ENCODE measurements around the gene SAMD9.
"Not testable (repeated sequence)": the region's sequence is repeated elsewhere in the genome, so short reads cannot be mapped to it uniquely, and the experiment has no call there.

SAMD9 gene

DNA sequence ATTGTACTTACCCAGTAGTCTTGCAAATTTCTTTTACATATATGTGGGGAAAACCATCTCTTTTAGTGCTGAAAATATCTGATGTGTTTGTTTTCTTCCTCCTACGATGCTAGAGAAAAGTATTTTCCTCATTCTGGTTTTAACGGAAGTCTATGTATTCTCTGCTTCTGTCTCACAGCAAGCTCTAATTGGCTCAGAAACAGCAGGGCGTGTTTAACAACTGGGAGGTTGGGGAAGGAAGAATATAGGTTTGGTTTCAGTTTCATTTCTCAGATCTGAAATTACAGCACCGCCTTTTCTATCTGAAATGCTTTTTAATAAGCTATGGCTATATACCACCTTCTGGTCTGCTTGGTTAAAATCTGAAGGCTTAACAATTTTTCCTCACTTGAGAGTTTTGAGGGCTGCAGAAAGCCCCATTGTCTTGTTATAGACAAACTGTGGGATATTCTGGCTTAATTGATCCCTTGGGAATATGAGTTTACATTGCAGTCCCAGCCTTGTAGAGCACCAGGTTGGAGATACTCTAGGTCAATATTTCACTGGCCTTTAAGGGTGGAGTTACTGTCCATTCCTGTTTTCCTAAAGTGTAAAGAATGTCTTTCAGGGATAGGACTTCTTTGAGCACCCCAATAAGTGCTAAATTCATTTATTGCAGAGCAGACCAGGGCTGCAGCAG lies at the start of gene SAMD9:
Gene SAMD9, minus strand, starts transcription at position 128 of the 679 bp plus-strand sequence. CDS start 11,882 bp downstream, outside the sequence.
- peak; percentile 89 for DNase-seq (ENCODE audit: low spot score)

DNA sequence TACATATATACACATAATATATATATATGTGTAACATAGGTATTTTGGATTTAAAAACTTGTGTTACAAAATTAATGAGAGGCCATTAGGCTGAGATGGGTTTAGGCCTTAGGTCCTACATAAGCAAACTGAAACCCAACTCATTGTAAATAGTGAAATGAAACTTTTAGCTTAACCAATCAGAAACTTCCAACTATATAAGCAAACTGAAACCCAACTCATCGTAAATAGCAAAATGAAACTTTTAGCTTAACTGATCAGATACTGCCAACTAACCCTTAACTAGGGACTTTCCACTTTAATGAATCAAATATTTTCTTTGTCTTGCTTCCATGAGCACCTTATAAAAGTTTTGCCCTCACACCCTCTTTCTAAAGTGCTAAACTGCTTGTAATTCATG lies 47.7 kb upstream of the SAMD9 start:
- no peak for DNase-seq (ENCODE audit: low spot score)

DNA sequence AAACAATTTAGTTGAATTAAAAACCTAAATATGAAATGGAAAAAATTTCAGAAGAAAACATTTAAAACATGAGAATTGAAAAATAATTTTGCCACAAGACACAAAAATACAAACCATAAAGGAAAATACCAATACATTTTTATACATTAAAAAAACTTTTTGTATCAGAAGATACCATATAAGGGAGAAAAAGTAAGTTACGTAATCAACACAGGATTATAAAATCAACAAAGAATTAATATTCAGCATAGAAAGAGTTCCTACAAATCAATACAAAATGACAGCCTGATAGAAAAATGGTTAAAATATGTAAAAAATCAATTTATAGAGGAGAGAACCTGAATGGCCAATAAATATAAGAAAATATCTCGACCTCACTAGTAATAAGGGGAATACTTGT lies 47.0 kb upstream of the SAMD9 start:
- no peak for DNase-seq (ENCODE audit: low spot score)

DNA sequence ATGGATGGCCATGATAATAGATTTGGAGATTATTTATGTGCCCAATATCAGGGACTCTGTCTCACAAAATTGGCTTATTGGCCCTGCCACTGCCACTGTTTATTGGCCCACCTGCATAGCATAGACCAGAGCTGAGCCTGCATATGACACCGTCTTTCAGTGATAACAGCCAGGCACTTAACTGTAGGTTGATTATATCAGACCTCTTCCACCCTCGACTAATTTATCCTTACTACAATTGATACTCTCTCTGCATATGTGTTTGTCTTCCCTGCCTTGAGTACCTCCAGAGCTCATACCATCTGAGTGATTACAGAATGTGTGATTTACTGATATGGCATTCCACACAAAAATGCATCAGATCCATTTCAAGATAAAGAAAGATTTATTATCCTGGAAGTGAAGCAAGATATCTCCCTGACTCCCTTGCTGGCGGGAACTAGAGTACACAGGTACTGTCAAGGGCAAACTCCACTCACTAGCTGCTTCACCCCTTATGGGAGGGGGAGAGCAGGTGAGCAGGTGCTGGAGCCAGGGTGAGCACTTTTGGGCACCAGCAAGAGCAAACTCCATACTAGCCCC lies 43.5 kb upstream of the SAMD9 start:
- no peak for DNase-seq (ENCODE audit: low spot score)

DNA sequence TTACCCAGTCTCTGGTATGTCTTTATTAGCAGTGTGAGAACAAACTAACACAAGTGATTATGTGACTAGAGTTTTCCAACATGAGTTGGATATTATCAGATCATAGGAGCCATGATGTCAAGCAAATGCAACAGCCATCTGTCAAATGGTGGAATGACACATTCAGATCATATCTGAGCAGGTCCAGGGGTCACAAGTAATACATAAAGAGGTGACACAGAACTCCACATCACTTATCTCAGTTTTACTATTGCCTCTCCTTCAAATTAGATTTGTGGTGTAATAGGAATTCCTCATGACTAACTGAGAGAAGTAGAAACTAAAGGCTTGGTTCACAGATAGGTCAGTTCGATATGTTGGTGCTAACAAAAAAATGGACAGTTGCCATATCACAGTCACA lies 42.6 kb upstream of the SAMD9 start:
- DNase-seq (ENCODE audit: low spot score), result no peak

DNA sequence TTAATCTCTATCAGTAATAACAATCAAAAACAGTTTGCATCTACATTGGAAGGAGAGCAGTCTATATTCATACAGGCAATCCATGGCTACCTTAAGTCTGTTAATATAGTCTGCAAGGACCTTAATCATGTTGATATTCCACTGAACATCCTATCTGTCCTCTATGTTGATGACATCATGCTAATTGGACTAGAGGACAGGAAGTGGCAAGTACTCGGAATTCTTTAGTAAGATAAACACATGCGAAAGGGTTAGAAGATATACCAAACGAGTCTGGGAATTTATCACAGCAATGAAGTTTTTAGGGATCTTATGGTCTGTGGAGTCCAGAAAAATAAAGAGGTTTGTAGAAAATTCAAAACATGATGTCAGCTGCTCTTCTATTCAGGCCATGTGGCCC lies 41.7 kb upstream of the SAMD9 start:
- DNase-seq (ENCODE audit: low spot score), result peak; percentile 12

DNA sequence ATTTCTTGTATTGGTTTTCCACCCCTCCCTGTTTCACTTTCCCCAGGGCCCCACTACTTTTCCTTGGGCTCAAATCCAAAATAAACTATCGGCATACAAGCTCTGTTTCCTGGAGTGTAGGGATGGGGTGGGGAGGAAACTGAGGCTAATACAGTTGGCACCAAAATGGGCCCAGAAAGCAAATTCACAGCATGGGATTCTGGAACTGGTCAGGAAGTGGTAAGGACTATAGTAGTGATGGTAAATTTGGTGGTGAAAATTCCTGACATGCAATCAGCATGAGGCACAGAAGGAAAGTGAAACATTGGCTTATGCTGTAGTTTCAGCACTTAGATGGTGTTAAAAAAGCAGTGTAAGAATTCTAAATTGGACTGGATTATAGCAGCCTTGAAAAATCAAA lies 39.1 kb upstream of the SAMD9 start:
- peak; percentile 46 for DNase-seq (ENCODE audit: low spot score)

DNA sequence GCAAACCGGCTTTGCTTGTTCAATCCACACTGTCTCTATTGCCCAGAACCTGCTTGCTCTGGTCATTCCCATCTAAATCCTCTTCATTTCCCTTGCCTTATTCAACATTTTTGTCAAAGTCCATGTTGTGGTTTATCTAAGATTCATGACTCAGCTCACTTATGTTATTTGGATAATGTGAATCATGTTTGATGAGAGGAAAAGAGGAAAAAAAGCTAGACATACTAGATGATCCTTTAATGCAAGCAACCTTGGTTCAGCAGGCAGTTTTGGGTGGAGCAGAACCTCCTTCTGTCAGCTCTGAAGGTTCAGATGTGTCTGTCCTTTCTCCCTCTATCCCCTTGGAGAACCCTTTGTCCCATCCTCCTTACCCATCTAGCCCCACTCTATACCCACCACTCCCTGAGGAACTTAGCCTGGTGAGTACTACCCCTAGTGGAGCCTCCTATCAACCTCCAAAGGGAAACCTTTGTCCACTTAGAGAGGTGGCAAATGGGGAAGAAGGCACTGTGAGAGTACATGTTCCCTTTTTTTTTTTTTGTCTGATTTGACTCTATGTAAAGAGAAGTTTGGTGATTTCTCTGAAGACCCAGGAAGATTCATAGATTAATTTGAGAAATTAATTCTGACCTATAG lies 32.5 kb upstream of the SAMD9 start:
- peak; percentile 7 for DNase-seq (ENCODE audit: low spot score)

DNA sequence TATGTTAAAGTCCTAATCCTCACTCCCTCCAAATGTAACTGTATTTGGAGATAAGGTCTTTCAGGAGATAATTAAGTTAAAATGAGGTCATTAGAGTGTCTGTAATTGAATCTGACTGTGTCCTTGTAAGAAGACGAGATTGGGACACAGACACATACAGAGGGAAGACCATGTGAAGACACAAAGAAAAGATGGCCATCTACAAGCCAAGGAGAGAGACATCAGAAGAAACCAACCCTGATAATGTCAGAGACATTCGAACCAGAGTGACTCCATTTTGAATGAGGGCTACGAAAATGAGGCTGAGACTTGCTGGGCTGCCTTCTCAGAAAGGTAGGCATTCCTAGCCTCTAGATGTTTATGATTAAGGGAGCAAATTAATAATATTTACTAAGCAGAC lies 30.9 kb upstream of the SAMD9 start:
- no peak for DNase-seq (ENCODE audit: low spot score)

DNA sequence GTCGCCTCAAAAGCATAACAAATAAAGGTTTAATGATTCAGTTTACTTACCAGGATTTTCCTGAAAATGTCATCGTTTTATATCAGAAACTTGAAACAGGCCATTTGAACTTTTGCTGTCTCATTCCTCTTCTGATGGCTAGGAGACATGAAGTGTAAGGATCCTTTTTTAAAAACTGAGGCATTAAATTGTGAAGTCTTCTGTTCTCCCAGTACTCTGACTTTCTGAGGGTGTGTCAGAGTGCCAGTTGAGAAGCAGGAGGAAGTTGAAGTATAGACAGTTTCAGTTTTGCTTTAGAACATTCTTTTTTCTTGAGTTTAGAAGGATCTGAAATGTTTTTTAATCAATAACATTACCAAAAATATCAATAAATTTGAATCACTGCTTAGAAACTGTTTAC lies 30.4 kb upstream of the SAMD9 start, which contains the start of gene SAMD9L:
Gene SAMD9L, minus strand, starts transcription at position 242 of the 400 bp plus-strand sequence. CDS start 12,414 bp downstream, outside the sequence.
- peak; percentile 26 for DNase-seq (ENCODE audit: low spot score)

DNA sequence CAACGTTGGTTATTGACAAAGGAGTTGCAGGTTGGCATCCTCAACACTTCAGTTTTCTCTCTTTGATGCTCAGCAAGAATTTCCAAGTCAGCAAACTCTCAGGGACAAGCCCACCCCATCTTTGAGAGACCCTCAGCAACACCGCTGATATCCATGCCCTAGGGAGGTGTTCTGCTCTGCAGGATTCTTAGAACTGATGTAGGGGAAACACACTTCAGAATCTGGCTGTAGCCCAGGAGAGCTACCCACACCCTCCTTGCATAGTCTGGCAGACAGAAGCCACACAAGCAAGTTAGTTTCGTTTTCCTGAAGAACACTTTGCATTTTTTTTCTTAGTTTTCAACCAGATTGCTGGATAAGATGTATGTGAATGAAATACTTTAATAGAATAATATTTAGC lies 29.6 kb upstream of the SAMD9 start:
- peak; percentile 65 for DNase-seq (ENCODE audit: low spot score)

DNA sequence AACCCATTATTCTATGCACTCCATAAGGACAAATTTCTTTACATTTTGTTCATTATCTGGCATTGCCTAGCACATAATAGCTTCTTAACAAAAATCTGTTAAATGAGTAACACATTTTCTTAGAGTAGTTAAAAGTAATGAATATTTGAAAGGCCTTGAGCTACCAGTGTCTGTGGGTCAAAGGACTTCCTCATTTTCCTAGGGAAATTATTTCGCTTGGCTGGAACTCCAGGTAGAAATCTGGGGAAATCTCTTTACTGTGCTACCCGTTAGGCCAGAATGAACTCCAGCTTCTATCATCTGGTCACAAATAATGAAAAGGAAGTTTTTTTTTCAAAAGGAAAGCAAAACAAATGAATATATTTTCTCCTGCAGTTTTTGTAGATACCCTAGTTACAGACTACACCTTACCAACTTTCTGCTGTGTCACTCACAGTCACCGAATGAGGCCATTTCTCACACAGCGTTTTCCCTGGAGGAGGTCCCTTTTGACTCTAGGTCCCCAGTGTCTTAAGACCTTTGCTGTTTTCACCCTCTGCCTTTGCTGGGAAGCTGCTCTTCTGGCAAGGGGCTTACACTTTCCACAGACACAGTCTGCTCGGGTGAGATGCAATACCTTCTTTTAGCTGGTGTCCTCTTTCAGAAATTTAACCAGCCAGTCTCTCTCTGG lies 28.8 kb upstream of the SAMD9 start:
- peak; percentile 8 for DNase-seq (ENCODE audit: low spot score)

DNA sequence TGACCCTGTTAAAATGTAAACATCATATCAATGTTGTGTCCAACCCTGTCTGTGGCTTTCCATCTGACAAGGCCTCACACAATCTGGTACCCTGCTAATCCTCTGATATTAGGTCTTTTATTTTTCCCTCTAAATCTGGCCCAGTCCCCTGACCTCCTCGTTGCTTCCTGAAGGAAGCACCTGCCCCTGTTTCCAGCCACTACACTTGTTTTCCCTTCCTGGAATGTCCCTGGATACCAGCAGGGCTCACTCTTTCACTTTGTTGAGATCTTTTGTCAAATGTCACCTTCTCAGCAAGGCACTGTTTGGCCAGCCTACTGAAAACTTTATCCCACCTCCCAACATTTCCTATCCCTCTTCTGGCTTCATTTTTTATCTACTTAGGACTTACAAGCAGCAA lies 28.3 kb upstream of the SAMD9 start:
- no peak for DNase-seq (ENCODE audit: low spot score)

DNA sequence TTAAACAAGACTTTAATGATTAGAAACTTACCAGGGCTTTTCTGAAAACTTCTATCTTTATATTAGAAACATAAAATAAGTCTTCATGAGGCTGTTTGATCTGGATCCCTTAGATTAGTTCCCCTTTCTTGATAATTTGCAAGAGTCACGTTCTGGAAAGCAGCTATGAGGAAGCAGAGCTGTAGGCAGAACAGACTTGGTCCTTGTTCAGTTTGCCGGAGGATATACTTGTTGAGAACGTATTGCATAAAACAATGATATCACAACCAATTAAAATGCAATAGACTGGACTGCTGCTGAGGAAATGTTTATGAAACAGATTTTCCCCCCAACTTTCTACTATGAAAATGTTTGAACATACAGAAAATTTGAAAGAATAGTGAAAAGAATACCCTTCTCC lies 27.6 kb upstream of the SAMD9 start:
- DNase-seq (ENCODE audit: low spot score), result no peak

DNA sequence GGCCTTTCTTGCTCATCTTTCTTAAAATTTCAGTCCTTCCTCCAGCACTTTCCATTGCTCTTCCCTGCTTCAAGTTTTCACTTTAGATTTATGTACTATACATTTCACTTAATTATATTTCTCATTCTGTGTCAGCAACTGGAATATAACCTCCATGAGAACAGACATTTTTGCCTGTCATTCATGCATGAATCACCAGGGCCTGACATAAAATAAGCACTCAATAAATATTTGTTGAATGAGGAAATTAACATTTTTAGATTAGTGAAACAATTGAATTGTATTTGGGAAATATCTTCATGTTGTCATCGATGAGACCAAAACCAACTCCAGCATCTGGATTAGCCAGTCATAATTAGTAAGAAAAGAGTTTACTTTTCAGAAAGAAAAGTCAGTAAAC lies 24.3 kb upstream of the SAMD9 start:
- DNase-seq (ENCODE audit: low spot score), result no peak

DNA sequence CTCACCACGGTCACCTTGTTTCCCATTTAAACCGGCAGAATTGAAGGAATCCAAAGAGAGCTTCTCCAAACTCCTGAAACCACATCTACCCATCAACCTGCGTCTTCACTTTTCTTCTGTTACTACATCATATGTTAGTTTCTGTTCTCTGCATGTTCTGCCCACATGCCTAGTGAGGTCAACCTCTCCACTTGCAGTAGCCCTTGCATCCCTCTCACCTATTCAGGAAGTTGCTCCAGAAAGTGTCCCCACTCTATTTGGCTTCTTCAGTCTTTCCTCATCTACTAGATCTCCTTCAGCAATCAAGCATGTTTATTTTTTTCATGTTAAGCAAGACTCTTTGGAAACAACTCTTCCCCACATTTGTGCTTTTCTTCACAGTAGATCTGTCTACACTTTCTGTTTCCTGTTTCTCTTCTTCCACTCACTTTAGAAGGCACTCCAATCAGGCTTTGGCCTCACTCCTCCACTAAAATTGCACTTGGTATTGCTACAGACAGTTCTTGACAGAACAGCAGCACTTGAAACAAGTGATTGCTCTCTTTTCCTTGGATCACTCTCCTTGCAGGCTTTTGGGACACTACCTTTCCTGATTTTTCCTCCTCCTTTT lies 22.9 kb upstream of the SAMD9 start:
- no peak for DNase-seq (ENCODE audit: low spot score)

DNA sequence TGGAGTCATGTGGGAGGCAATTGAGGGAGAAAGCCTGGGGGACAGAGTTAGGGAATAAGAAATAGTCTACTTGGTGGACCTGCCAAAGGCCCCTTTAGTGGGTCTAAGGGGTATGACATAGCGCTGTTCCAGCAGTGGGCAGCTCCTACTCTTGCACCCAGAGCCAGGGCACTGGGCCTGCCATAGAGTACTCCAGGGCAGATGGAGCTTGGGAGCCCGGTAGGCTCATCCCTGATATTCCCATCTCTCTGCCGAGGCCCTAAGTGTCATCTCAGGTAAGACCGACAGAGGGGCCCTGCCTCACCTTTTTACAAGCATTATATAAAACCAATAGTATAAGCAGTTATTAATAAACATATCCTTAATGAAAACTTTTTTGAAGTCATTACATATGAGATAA lies 20.8 kb upstream of the SAMD9 start:
- DNase-seq (ENCODE audit: low spot score), result no peak

DNA sequence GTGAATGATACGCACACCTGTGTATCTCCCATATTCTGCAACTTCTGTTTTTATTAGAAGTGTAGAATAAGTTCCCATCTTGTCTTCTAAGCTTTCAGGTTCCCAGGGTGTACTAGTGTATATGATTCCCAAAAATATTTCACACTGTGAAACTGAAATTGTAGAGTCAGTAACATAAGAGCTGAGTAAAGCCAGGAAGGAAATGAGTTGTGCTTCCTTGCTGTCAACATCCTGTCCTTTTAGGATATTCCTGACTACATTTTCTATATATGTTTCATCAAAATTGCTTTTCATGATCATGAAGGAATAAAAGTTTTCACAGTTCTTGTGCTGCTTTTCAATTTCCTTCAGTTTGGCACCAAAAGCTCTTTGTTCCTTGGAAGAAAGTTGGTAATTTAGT lies 15.2 kb upstream of the SAMD9 start:
- DNase-seq (ENCODE audit: low spot score), result no peak

DNA sequence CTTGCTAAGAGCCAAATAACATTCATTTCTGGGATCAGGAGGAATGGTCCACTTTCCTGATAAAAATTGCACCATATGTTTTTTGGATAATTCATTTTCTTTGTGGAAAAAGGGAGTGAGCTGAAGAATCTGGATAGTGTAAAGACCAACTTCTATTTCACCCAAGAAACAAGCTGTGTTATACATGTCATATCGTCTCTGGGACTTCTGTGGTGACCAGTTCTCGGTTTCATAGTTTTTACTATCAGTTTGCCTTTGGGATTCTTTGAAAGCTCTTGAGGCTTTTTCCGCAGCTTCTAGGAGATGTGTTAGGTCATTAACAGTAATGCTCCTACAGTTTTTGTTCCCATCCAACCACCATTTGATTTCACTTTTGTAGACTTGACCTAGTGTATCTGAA lies 14.4 kb upstream of the SAMD9 start:
- no peak for DNase-seq (ENCODE audit: low spot score)

DNA sequence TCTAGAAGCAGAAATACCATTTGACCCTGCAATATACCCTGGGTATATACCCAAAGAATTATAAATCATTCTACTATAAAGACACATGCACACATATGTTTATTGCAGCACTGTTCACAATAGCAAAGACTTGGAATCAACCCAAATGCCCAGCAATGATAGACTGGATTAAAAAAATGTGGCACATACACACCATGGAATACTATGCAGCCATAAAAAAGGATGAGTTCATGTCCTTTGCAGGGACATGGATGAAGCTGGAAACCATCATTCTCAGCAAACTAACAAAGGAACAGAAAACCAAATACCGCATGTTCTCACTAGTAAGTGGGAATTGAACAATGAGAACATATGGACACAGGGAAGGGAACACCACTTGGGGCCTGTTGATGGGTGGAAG lies 9.2 kb upstream of the SAMD9 start:
- not testable (repeated sequence) for DNase-seq (ENCODE audit: low spot score)

DNA sequence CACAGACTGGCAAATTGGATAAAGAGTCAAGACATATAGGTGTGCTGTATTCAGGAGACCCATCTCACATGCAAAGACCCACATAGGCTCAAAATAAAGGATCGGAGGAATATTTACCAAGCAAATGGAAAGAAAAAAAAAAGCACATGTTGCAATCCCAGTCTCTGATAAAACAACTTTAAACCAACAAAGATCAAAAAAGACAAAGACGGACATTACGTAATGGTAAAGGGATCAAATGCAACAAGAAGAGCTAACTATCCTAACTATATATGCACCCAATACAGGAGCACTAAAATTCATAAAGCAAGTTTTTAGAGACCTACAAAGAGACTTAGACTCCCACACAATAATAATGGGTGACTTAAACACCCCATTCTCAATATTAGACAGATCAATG lies 5.8 kb upstream of the SAMD9 start:
- not testable (repeated sequence) for DNase-seq (ENCODE audit: low spot score)
